Activated T-helper 17 cell treated with anti-CD3 and anti-CD28 coated beads, Interleukin-2, amount 50 U/mL, for 72 hours (primary cell): ENCODE data around the gene OR5K4. TPM values are rescaled to one million over a fixed set of nuclear protein-coding genes. Genes with fewer than 3 reads are reported as not detected.

Experiments used
- ATAC-seq: fragments of 150-1000 bp; cut with Tn5 transposase; replicated peaks from 2 replicates; pipeline ENCODE4 v1.10.0; 2021; ENCODE audit warnings: mild to moderate bottlenecking, moderate library complexity
- H3K27ac Mint-ChIP-seq: one replicate; pipeline ENCODE4 v1.8.0; 2022; ENCODE audit warnings: mixed read lengths
- H3K27me3 Mint-ChIP-seq: one replicate; pipeline ENCODE4 v1.8.0; 2022; ENCODE audit warnings: mixed read lengths
- H3K36me3 Mint-ChIP-seq: one replicate; pipeline ENCODE4 v1.8.0; 2022; ENCODE audit warnings: low read depth, mild to moderate bottlenecking, mixed read lengths
- H3K4me1 Mint-ChIP-seq: one replicate; pipeline ENCODE4 v1.8.0; 2022; ENCODE audit warnings: mixed read lengths
- H3K4me3 Mint-ChIP-seq: one replicate; pipeline ENCODE4 v1.8.0; 2022; ENCODE audit warnings: mild to moderate bottlenecking, mixed read lengths
- H3K9me3 Mint-ChIP-seq: one replicate; pipeline ENCODE4 v1.8.0; 2022; ENCODE audit warnings: mixed read lengths
- total RNA-seq, 2 donors: library from RNA; stranded (reverse); gene quantifications; one replicate each; pipeline ENCODE4 v1.2.3, GENCODE V29; 2022

The OR5K4 gene
- total RNA-seq, 2 donors from 2014 or later = not detected

DNA sequence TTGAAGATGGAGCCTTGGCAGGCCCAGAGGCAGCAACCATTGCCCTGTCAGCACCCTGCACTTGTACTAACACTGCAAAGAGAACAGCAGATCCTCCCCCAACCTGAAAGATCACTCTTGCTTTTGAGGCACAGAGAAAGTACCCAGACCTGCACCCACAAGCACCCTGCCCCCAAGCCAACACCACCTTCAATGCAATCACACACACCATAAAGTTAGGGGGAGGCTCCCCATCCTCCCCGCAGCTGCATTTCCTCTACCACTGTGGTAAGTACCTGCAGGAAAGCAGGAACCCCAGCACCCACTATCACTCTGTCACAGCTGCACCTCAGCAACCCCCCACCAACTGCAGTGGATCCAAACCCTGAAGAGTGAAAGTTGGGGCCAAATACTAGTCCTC is 48.9 kb downstream of the OR5K4 start:
- no peaks in the 10 kb centered on the region for H3K27me3 Mint-ChIP-seq
- peaks cover 34% of the 10 kb centered on the region for H3K9me3 Mint-ChIP-seq
- no peak overlapping the region for H3K4me3 Mint-ChIP-seq
- no peak overlapping the region for H3K27ac Mint-ChIP-seq
- H3K36me3 Mint-ChIP-seq = no peaks in the 10 kb centered on the region
- no peak for ATAC-seq
- no peaks in the 10 kb centered on the region for H3K4me1 Mint-ChIP-seq

DNA sequence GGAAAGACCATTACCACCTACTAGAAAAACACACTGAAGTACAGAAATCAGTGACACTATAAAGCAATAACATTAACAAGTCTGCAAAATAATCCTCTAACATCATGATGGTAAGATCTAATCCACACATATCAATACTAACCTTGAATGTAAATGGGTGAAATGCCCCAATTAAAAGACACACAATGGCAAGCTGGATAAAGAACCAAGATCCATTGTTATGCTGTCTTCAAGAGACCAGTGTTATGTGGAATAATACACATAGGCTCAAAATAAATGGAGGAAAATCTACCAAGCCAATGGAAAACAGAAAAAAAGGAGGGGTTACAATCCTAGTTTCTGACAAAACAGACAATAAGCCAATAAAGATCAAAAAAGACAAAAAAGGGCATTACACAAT is 50.4 kb downstream of the OR5K4 start:
- H3K9me3 Mint-ChIP-seq = peaks cover 34% of the 10 kb centered on the region
- H3K36me3 Mint-ChIP-seq = no peaks in the 10 kb centered on the region
- no peak overlapping the region for H3K27ac Mint-ChIP-seq
- H3K4me3 Mint-ChIP-seq = no peak overlapping the region
- ATAC-seq = no peak
- no peaks in the 10 kb centered on the region for H3K27me3 Mint-ChIP-seq
- H3K4me1 Mint-ChIP-seq = no peaks in the 10 kb centered on the region

Other genes starting within 250 kb of the OR5K4 start
- not detected for gene OR5H1, start 223.1 kb upstream of the OR5K4 start, total RNA-seq
- gene OR5H14, start 206.4 kb upstream of the OR5K4 start, total RNA-seq = not detected
- not detected for gene OR5H15, start 187.2 kb upstream of the OR5K4 start, total RNA-seq
- not detected for gene OR5H6, start 89.6 kb upstream of the OR5K4 start, total RNA-seq
- gene OR5H2, start 71.3 kb upstream of the OR5K4 start, total RNA-seq = not detected
- not detected for gene OR5K3, start 36.8 kb downstream of the OR5K4 start, total RNA-seq
- gene OR5K1, start 109.3 kb downstream of the OR5K4 start, total RNA-seq = under 1 TPM in 1 of 2 donors, not detected in 1; 0.24 TPM
- not detected for gene OR5K2, start 143.8 kb downstream of the OR5K4 start, total RNA-seq
- 100 to 1,000 TPM; 300 to 381 TPM for gene CLDND1, start 169.0 kb downstream of the OR5K4 start, total RNA-seq
- 10 to 100 TPM; 24.0 to 52.1 TPM for gene GPR15, start 178.1 kb downstream of the OR5K4 start, total RNA-seq
- 10 to 100 TPM; 64.2 to 75.9 TPM for gene CPOX, start 239.8 kb downstream of the OR5K4 start, total RNA-seq